ENCODE results near the gene PACS2. TPM values are rescaled to one million over a fixed set of nuclear protein-coding genes. Genes with fewer than 3 reads are reported as not detected.

The PACS2 gene
- total RNA-seq, 2 experiments from 2014 or later: 26.7 to 30.4 TPM

- Mint-ChIP-seq H3K4me3 (no peak overlapping the region), H3K27me3 (no peaks in the 10 kb centered on the region), H3K4me1 (ENCODE audit: low read depth) (peaks cover 2% of the 10 kb centered on the region), H3K27ac (no peak overlapping the region), H3K36me3 (ENCODE audit: low read depth) (no peaks in the 10 kb centered on the region), H3K9me3 (peaks cover 4% of the 10 kb centered on the region)
- POLR2A ChIA-PET: no interaction called here
- no peak for TF ChIP-seq CTCF (IDR thresholded peaks at IDR 0.05)
- ATAC-seq (no peak), DNase-seq (no peak)
- intact Hi-C loops (cut with micrococcal nuclease): no loop called here
- CTCF ChIA-PET: no interaction called here
Observed at GRCh38 chr14:105347587-105347968, 33.0 kb downstream of the PACS2 start.

- H3K9me3 Mint-ChIP-seq: peaks cover 4% of the 10 kb centered on the region
- no peaks in the 10 kb centered on the region for H3K36me3 Mint-ChIP-seq (ENCODE audit: low read depth)
- H3K27ac Mint-ChIP-seq: no peak overlapping the region
- ATAC-seq (no peak), DNase-seq (no peak)
- H3K4me3 Mint-ChIP-seq: no peak overlapping the region
- peaks cover 2% of the 10 kb centered on the region for H3K4me1 Mint-ChIP-seq (ENCODE audit: low read depth)
- ChIA-PET CTCF (no interaction called here), POLR2A (no interaction called here)
- intact Hi-C loops (cut with micrococcal nuclease): no loop called here
- no peaks in the 10 kb centered on the region for H3K27me3 Mint-ChIP-seq
- no peak for TF ChIP-seq CTCF (IDR thresholded peaks at IDR 0.05)
Observed at GRCh38 chr14:105348169-105348944, 33.8 kb downstream of the PACS2 start.

- no peaks in the 10 kb centered on the region for H3K27me3 Mint-ChIP-seq
- ATAC-seq (no peak), DNase-seq (no peak)
- no peak overlapping the region for H3K27ac Mint-ChIP-seq
- H3K36me3 Mint-ChIP-seq (ENCODE audit: low read depth): no peaks in the 10 kb centered on the region
- ChIA-PET CTCF (no interaction called here), POLR2A (no interaction called here)
- TF ChIP-seq CTCF (IDR thresholded peaks at IDR 0.05): no peak
- peaks cover 2% of the 10 kb centered on the region for H3K4me1 Mint-ChIP-seq (ENCODE audit: low read depth)
- intact Hi-C loops (cut with micrococcal nuclease): no loop called here
- peaks cover 4% of the 10 kb centered on the region for H3K9me3 Mint-ChIP-seq
- H3K4me3 Mint-ChIP-seq: no peak overlapping the region
Observed at GRCh38 chr14:105348945-105349699, 34.6 kb downstream of the PACS2 start.

- no peaks in the 10 kb centered on the region for H3K36me3 Mint-ChIP-seq (ENCODE audit: low read depth)
- no peak for ATAC-seq
- ChIA-PET POLR2A (no interaction called here), CTCF (no interaction called here)
- H3K27me3 Mint-ChIP-seq: no peaks in the 10 kb centered on the region
- no peak overlapping the region for H3K27ac Mint-ChIP-seq
- DNase-seq: no peak
- peaks cover 2% of the 10 kb centered on the region for H3K4me1 Mint-ChIP-seq (ENCODE audit: low read depth)
- H3K4me3 Mint-ChIP-seq: no peak overlapping the region
- H3K9me3 Mint-ChIP-seq: peaks cover 4% of the 10 kb centered on the region
- intact Hi-C loops (cut with micrococcal nuclease): loop anchor here (5.0 kb wide), 2 partner anchors 148 to 258 kb away; no protein-coding TSS in a partner anchor
- TF ChIP-seq CTCF (IDR thresholded peaks at IDR 0.05): no peak
Observed at GRCh38 chr14:105349992-105350391, 35.4 kb downstream of the PACS2 start.

Measured in activated CD8-positive, alpha-beta T cell treated with anti-CD3 and anti-CD28 coated beads for 36 hours (primary cell).